ENCODE measurements around the gene MARCKS. TPM values are rescaled to one million over a fixed set of nuclear protein-coding genes. Genes with fewer than 3 reads are reported as not detected.

MARCKS gene
- total RNA-seq, 1 experiment from 2014 or later: 95.9 TPM

DNA sequence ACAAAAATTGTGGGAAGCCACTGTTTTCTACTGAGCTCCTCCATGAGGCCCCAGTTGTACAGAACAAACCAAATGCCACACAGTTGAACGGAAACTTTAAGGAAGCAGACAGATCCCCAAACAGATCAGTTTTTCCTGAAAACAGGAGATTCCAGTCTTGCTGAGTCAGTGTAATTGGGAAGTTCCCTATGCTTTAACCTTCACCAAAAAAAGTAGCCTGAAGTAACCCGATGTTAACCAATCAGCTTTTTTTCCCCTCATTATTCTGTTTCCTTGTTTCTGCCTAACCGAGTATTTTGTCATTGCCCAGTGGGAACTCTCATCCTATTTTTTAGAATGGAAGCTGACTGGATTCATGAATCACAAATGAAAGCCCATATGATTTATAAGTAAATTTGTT lies 36.7 kb downstream of the MARCKS start:
- H3K27me3 ChIP-seq (replicated peaks; ENCODE audit: insufficient read depth, low read depth, low read length, poor library complexity): no peaks in the 10 kb centered on the region
- ChIA-PET CTCF (no interaction called here), POLR2A (ENCODE audit: low non-redundant PET) (no interaction called here)
- intact Hi-C loops (cut with micrococcal nuclease; ENCODE audit: unreplicated experiment): no loop called here
- H3K27ac ChIP-seq (ENCODE audit: low read depth, low read length, poor library complexity, severe bottlenecking): no peak overlapping the region
- H3K9me3 ChIP-seq (ENCODE audit: low read depth, low read length, poor library complexity, severe bottlenecking): no peaks in the 10 kb centered on the region
- no peak overlapping the region for H3K4me3 ChIP-seq (ENCODE audit: low read depth, low read length, poor library complexity, severe bottlenecking)
- no peaks in the 10 kb centered on the region for H3K36me3 ChIP-seq (ENCODE audit: insufficient read depth, low read length, poor library complexity, severe bottlenecking)
- no peak for DNase-seq (ENCODE audit: low spot score)
- H3K4me1 ChIP-seq (ENCODE audit: insufficient read depth, low read length, poor library complexity, severe bottlenecking): no peaks in the 10 kb centered on the region
- TF ChIP-seq, protein P1, sequence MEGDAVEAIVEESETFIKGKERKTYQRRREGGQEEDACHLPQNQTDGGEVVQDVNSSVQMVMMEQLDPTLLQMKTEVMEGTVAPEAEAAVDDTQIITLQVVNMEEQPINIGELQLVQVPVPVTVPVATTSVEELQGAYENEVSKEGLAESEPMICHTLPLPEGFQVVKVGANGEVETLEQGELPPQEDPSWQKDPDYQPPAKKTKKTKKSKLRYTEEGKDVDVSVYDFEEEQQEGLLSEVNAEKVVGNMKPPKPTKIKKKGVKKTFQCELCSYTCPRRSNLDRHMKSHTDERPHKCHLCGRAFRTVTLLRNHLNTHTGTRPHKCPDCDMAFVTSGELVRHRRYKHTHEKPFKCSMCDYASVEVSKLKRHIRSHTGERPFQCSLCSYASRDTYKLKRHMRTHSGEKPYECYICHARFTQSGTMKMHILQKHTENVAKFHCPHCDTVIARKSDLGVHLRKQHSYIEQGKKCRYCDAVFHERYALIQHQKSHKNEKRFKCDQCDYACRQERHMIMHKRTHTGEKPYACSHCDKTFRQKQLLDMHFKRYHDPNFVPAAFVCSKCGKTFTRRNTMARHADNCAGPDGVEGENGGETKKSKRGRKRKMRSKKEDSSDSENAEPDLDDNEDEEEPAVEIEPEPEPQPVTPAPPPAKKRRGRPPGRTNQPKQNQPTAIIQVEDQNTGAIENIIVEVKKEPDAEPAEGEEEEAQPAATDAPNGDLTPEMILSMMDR (conservative IDR thresholded peaks at IDR 0.05; ENCODE audit: low read depth, low read length): no peak
- TF ChIP-seq EZH2 (IDR thresholded peaks at IDR 0.05; ENCODE audit: borderline replicate concordance, low read depth, low read length, poor library complexity, severe bottlenecking): no peak
- BruUV-seq (replicated peaks): no TSS peak

DNA sequence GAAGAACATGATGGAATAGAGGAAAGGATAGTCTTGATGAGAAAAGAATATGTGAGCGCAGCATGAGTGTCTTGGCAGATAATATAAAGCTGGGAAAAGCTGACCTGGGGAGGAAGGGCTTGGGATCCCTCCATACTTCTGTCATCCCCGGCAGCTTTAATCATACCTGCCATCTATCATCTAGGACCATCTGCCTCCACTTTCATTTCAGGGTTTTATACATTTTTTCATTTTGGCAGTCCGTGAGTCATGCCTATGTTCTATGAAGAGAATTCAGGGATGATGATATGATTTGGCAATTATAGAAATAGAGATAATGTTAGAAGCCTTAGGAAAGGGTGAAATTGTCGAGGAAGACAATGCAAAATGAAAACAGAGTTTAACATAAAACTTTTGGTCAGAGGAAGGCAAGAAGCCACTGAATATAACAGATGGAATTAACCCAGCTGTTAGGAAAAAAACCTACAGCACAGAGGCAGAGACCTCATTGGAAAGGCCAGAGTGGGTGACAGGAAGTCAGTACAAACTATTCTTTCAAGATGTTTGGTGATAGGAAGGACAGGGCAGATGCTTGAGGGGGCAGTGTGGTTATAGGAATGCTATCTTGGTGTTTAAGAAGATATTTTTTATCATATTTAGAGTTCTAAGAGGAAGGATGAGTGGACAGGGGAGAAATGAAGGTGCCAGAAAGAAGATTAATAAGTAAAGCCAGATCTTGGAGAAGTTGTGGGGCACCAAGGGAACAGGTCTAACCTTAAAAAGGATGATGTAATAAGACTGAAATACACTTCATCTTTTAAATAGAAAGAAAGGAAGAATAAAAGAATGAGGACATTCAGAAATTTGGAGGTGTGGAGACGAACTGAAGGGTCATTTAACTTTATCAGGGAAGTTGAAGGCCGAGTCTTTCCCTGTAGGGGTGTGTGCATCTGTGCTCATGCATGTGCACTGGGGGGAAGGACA lies 37.8 kb downstream of the MARCKS start:
- no peaks in the 10 kb centered on the region for H3K27me3 ChIP-seq (replicated peaks; ENCODE audit: insufficient read depth, low read depth, low read length, poor library complexity)
- no TSS peak for BruUV-seq (replicated peaks)
- H3K9me3 ChIP-seq (ENCODE audit: low read depth, low read length, poor library complexity, severe bottlenecking): no peaks in the 10 kb centered on the region
- H3K4me3 ChIP-seq (ENCODE audit: low read depth, low read length, poor library complexity, severe bottlenecking): no peak overlapping the region
- TF ChIP-seq EZH2 (IDR thresholded peaks at IDR 0.05; ENCODE audit: borderline replicate concordance, low read depth, low read length, poor library complexity, severe bottlenecking): no peak
- TF ChIP-seq, protein P1 (conservative IDR thresholded peaks at IDR 0.05; ENCODE audit: low read depth, low read length): no peak
- intact Hi-C loops (cut with micrococcal nuclease; ENCODE audit: unreplicated experiment): no loop called here
- CTCF ChIA-PET: no interaction called here
- H3K27ac ChIP-seq (ENCODE audit: low read depth, low read length, poor library complexity, severe bottlenecking): no peak overlapping the region
- H3K36me3 ChIP-seq (ENCODE audit: insufficient read depth, low read length, poor library complexity, severe bottlenecking): no peaks in the 10 kb centered on the region
- no peak for DNase-seq (ENCODE audit: low spot score)
- POLR2A ChIA-PET (ENCODE audit: low non-redundant PET): no interaction called here
- H3K4me1 ChIP-seq (ENCODE audit: insufficient read depth, low read length, poor library complexity, severe bottlenecking): no peaks in the 10 kb centered on the region

DNA sequence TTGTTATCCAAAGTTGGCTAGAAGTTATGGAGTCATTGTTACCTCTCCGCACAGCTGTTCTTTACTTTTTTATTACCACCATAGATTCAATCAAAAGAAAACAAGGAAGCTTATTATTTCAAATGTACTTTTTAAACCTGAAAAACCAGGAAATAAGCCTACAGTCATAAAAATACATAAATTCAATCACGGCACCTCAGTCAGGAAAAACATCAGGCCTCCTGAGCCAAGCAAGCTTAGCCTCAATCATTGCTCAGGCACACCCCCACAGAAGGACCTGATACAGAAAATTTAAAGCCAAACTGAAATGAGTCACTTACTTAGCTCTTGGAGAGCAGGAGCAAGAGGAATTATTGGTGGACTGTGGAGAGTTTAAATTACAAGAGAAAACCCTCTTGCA lies 44.3 kb downstream of the MARCKS start:
- TF ChIP-seq EZH2 (IDR thresholded peaks at IDR 0.05; ENCODE audit: borderline replicate concordance, low read depth, low read length, poor library complexity, severe bottlenecking): no peak
- TF ChIP-seq, protein P1 (conservative IDR thresholded peaks at IDR 0.05; ENCODE audit: low read depth, low read length): no peak
- BruUV-seq (replicated peaks): no TSS peak

More for the DNA sequence above, 44.3 kb downstream of the MARCKS start:
- intact Hi-C loops (cut with micrococcal nuclease; ENCODE audit: unreplicated experiment): loop anchor here (10.0 kb wide), 2 partner anchors 717 to 1567 kb away; no protein-coding TSS in a partner anchor
- Histone ChIP-seq H3K4me3 (ENCODE audit: low read depth, low read length, poor library complexity, severe bottlenecking) (no peak overlapping the region), H3K9me3 (ENCODE audit: low read depth, low read length, poor library complexity, severe bottlenecking) (no peaks in the 10 kb centered on the region), H3K27ac (ENCODE audit: low read depth, low read length, poor library complexity, severe bottlenecking) (no peak overlapping the region), H3K27me3 (replicated peaks; ENCODE audit: insufficient read depth, low read depth, low read length, poor library complexity) (no peaks in the 10 kb centered on the region), H3K4me1 (ENCODE audit: insufficient read depth, low read length, poor library complexity, severe bottlenecking) (no peaks in the 10 kb centered on the region), H3K36me3 (ENCODE audit: insufficient read depth, low read length, poor library complexity, severe bottlenecking) (no peaks in the 10 kb centered on the region)
- ChIA-PET CTCF (no interaction called here), POLR2A (ENCODE audit: low non-redundant PET) (no interaction called here)
- DNase-seq (ENCODE audit: low spot score): no peak

Measured in A673 (cell line).